ENCODE measurements around the gene HIVEP3.

- TF ChIP-seq RAD21 (IDR thresholded peaks at IDR 0.05; ENCODE audit: low read depth) (no peak), EP300 (IDR thresholded peaks at IDR 0.05; ENCODE audit: borderline replicate concordance) (no peak), USF1 (IDR thresholded peaks at IDR 0.05) (no peak), EGR1 (IDR thresholded peaks at IDR 0.05) (no peak), ZBTB7A (IDR thresholded peaks at IDR 0.05; ENCODE audit: low read depth) (no peak), FOXM1 (IDR thresholded peaks at IDR 0.05; ENCODE audit: borderline replicate concordance, low read depth) (no peak), TAF1 (IDR thresholded peaks at IDR 0.05; ENCODE audit: low read depth) (no peak), CEBPB (IDR thresholded peaks at IDR 0.05) (no peak), MAX (IDR thresholded peaks at IDR 0.05) (no peak), NFIC (IDR thresholded peaks at IDR 0.05) (no peak)
These were observed 306.7 kb downstream of the HIVEP3 start for GRCh38 chr1:41611932-41612450.
